ENCODE results near the gene ARFGAP1.
A peak's percentile ranks its signal among the peaks of the same experiment; 100 is the strongest.

Gene ARFGAP1

GRCh38 chr20:63314566-63315239 lies 42.1 kb downstream of the ARFGAP1 start:
- TF ChIP-seq, protein P1, sequence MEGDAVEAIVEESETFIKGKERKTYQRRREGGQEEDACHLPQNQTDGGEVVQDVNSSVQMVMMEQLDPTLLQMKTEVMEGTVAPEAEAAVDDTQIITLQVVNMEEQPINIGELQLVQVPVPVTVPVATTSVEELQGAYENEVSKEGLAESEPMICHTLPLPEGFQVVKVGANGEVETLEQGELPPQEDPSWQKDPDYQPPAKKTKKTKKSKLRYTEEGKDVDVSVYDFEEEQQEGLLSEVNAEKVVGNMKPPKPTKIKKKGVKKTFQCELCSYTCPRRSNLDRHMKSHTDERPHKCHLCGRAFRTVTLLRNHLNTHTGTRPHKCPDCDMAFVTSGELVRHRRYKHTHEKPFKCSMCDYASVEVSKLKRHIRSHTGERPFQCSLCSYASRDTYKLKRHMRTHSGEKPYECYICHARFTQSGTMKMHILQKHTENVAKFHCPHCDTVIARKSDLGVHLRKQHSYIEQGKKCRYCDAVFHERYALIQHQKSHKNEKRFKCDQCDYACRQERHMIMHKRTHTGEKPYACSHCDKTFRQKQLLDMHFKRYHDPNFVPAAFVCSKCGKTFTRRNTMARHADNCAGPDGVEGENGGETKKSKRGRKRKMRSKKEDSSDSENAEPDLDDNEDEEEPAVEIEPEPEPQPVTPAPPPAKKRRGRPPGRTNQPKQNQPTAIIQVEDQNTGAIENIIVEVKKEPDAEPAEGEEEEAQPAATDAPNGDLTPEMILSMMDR (IDR thresholded peaks at IDR 0.05; ENCODE audit: low read depth, low read length) = no peak
- no peaks in the 10 kb centered on the region for H3K9me3 ChIP-seq
- no peak for DNase-seq
- no peaks in the 10 kb centered on the region for H3K27me3 ChIP-seq
- no peaks in the 10 kb centered on the region for H3K36me3 ChIP-seq
- H3K4me1 ChIP-seq = no peaks in the 10 kb centered on the region
- H3K4me3 ChIP-seq (ENCODE audit: low read depth, low read length) = no peak overlapping the region

DNA sequence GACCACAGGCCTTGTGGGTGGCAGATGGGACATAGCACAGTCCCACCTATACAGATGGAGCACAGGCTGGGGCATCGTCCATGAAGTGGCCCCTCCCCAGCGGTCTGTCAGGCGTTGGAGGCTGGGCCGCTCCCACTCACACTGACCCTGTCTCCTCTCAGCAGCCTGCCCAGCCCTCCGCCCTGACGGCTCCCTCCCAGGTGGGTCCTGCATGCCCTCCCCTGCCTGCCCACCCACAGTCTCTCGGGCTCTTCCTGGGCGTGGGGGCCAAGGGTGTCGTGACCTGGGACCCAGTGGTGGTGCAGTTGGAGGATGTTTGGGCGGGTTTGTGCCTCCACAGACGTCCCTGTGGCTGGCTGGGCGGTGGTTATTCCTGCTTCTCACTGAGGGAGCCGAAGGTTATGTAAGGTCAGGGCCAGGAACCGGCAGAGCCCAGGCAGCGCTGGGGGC lies 42.7 kb downstream of the ARFGAP1 start:
- Histone ChIP-seq H3K4me1 (no peaks in the 10 kb centered on the region), H3K27me3 (no peaks in the 10 kb centered on the region), H3K36me3 (no peaks in the 10 kb centered on the region), H3K9me3 (no peaks in the 10 kb centered on the region), H3K4me3 (ENCODE audit: low read depth, low read length) (no peak overlapping the region)
- peak; percentile 13 for DNase-seq
- TF ChIP-seq, protein P1 (IDR thresholded peaks at IDR 0.05; ENCODE audit: low read depth, low read length) = no peak

DNA sequence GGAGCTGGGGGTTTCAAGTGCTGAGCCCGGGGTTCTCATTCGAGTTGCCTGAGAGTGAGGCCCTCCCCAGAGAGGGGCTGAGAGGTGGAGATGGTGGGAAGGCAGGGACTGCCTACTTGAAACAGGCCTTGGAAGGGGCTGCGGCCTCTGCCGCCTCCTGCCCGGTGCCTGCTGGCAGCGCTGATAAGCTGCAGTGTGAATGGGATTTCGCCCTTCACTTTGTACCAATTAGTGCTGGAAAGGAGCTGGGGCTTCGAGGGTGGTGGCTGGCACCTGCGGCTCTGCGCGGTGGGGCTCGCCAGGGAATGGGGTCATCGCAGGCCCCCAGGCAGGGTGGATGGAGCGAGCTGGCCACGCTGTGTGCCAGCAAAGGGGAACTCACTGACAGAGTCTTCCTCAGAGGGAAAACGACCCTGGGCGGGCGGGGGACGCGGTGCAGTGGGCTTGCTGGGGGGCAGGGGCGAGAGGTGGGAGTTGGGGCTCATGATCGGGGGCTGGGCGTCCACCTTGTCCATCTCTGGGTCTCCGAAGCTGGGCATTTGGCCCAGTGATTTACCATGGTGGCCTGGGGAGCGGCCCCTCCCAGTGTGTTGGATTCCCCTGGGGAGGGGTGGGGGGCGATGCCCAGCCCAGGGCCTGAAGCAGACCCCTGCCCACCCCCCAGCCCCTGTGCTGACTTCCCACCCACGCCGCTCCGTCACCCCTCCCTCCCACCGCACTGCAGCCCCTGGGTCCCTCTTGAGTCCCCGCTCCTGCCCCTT lies 43.3 kb downstream of the ARFGAP1 start:
- Histone ChIP-seq H3K9me3 (no peaks in the 10 kb centered on the region), H3K36me3 (no peaks in the 10 kb centered on the region), H3K4me3 (ENCODE audit: low read depth, low read length) (no peak overlapping the region), H3K27me3 (no peaks in the 10 kb centered on the region), H3K4me1 (no peaks in the 10 kb centered on the region)
- peak; percentile 6 for DNase-seq
- TF ChIP-seq, protein P1 (IDR thresholded peaks at IDR 0.05; ENCODE audit: low read depth, low read length) = no peak

- Histone ChIP-seq H3K9me3 (no peaks in the 10 kb centered on the region), H3K36me3 (no peaks in the 10 kb centered on the region), H3K4me3 (ENCODE audit: low read depth, low read length) (no peak overlapping the region), H3K27me3 (no peaks in the 10 kb centered on the region), H3K4me1 (no peaks in the 10 kb centered on the region)
- DNase-seq = peak; percentile 9
- TF ChIP-seq, protein P1 (IDR thresholded peaks at IDR 0.05; ENCODE audit: low read depth, low read length) = no peak
Observed at GRCh38 chr20:63316502-63316921, 43.9 kb downstream of the ARFGAP1 start.

GRCh38 chr20:63317061-63317460 lies 44.4 kb downstream of the ARFGAP1 start:
- H3K4me1 ChIP-seq = no peaks in the 10 kb centered on the region
- H3K27me3 ChIP-seq = no peaks in the 10 kb centered on the region
- DNase-seq = no peak
- TF ChIP-seq, protein P1 (IDR thresholded peaks at IDR 0.05; ENCODE audit: low read depth, low read length) = no peak
- H3K36me3 ChIP-seq = no peaks in the 10 kb centered on the region
- no peaks in the 10 kb centered on the region for H3K9me3 ChIP-seq
- no peak overlapping the region for H3K4me3 ChIP-seq (ENCODE audit: low read depth, low read length)

Measured in BE2C (cell line).